ENCODE measurements around the gene PSMD13.
"Not testable (repeated sequence)": the region's sequence is repeated elsewhere in the genome, so short reads cannot be mapped to it uniquely, and the experiment has no call there.

PSMD13 gene

DNA sequence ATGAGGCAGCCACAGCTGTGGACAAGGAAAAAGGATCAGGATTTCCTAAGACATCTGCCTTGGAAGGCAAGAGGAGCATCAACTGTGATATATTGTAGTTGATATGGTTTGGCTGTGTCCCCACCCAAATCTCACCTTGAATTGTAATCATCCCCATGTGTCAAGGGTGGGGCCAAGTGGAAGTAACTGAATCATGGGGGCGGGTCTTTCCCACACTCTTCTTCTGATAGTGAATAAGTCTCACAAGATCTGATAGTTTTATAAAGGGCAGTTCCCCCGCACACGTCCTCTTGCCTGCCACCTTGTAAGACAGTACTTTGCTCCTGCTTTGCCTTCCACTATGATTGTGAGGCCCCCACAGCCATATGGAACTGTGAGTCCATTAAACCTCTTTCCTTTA, 19.1 kb upstream of the PSMD13 start:
- DNase-seq (ENCODE audit: low read depth) = no peak

DNA sequence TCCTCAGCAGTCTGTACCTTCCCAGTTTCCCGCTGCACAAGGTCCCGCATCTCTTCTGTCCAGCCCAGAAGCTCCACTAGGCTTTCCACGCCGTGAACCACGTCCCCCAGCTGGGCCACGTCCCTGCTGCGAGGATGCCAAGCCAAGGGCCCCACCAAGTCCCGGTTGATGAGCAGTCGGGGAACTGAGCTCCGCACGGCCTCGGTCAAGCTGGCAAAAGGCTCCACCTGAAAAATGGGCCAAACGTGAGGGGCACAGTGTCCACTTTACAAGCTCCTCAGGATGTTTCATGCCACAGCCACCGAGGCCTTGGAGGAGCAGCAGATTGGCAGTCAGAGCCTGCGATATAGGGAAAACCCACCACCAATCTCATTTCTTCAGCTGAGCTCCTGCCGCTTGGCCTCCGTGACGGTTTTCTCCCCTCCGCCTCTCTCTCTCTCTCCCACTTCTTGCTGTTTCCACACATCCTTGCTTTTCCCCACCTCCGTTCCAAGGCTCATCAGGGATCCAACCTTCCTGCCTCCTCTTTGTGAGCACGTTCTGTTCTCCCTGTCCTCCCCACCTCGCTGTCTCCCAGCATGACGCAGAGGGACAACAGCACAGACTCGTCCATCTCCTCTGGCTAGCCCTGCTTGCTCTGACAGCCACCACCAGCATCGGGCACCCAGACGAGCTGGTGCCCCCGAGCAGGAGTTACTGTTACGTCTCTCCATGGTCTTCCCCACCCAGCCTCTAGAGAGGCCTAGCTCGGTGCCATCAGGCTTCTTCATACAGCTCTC, 17.8 kb upstream of the PSMD13 start:
- no peak for DNase-seq (ENCODE audit: low read depth)

DNA sequence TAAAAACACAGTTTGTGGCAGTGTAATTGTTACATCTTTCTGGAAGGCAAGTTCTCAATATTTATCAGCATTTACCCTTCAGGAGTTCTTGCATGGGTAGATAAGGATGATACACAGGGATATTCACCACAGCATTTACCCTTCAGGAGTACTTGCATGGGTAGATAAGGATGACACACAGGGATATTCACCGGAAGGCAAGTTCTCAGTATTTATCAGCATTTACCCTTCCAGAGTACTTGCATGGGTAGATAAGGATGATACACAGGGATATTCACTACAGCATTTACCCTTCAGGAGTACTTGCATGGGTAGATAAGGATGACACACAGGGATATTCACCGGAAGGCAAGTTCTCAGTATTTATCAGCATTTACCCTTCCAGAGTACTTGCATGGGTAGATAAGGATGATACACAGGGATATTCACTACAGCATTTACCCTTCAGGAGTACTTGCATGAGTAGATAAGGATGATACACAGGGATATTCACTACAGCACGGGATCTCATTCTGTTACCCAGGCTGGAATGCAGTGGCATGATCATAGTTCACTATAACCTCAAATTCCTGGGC, 16.0 kb upstream of the PSMD13 start:
- DNase-seq (ENCODE audit: low read depth) = peak; percentile 81

DNA sequence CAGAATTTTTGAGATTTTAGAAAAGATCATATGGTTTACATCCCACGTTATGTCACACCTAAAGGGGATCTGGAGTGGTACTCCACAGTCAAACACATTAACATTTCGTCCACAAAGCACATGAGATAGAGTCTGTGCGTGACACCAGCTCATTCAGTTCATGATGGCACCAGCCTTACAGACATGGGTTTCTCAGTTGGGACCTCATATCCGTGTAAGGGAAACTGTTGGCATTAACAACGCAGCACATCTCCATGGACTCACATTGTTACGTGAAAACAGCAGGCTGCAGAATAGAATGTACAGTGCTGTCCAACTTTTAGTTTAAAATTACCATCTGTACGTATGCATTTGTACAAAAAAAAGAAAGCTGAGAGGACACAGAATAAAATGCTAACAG, 15.2 kb upstream of the PSMD13 start:
- DNase-seq (ENCODE audit: low read depth) = no peak

DNA sequence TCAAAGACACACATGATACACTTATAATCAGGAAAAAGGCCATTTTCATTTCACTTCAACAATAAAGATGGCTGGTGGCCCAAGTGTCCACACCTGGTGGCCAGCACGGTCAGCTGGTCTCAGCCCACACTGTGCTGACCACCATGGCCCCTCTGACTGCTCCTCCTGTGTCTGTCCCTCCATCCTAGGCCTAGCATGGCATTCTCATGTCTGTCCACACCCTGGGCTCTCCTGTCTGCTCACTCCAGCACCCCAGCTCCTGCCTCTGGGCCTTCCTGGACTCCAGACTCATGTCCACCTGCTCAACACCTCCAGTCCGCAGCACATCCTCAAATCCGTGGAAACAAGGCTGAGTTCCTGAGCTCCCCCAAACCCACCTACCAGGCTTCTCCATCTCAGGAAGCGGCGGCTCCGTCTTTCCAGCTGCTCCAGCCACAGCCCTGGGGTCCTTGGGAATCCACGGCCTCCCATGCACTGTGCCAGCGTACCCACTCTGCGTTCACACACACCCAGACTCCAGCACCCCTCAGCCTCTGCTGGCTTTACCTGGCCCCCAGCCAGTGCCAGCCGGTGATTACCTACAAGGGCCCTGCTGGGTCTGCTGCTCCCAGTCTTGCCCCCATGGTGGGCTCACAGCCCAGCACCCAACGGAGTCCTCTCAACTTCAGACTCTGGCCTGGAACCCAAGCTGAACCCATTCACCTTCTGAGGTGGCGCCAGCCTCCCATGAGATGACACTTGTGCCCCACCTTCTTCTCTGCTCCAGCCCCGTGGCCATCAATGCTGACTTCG, 14.6 kb upstream of the PSMD13 start:
- no peak for DNase-seq (ENCODE audit: low read depth)

DNA sequence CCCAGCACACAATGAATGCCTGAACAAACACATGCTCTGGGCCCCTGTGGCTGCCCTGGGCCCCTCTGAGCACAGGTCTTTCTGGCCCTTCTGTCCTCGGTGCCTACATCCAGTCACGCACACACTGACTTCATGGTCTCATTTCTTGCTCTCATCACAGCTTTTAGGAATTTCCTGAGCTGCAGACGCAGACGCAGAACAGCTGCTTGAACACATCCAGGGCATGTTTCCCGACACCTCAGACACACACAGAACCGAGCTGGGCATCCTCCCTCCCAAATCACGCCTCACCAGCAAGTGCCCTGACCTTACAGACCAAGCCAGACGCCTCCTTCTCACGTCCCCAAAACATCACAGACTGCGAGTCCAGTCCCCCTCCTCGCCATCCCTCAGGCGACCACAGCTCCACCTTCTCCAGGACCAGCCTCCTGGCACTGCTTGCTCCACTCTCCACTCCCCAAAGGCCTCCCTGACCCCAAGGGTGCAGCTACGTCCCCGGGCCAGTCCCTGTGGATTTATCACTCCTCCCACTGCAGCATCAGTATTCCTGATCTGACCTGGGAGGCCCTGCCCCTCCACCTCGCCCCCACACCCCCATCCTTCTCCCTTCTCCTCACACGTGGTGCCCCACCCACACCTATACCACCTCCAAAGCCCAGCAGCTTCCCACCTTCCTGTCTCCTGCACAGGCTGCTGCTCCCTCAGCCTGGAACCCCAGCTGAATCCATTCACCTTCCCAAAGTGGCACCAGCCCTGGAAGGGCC, 13.6 kb upstream of the PSMD13 start:
- no peak for DNase-seq (ENCODE audit: low read depth)

DNA sequence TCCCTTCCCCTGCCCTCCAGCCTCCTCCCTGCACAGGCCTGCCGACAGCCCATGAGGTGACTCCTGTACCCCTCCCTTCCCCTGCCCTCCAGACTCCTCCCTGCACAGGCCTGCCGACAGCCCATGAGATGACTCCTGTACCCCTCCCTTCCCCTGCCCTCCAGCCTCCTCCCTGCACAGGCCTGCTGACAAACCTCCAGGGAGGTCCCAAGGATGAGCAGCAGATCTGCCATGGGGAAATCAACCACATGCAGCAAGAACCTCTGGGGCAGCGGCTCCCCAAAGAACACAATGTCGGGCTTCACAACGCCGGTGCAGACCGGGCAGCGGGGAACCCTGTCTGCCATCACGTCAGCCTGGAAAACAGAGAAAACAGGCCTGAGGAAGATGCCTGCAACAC, 12.9 kb upstream of the PSMD13 start:
- DNase-seq (ENCODE audit: low read depth) = no peak

DNA sequence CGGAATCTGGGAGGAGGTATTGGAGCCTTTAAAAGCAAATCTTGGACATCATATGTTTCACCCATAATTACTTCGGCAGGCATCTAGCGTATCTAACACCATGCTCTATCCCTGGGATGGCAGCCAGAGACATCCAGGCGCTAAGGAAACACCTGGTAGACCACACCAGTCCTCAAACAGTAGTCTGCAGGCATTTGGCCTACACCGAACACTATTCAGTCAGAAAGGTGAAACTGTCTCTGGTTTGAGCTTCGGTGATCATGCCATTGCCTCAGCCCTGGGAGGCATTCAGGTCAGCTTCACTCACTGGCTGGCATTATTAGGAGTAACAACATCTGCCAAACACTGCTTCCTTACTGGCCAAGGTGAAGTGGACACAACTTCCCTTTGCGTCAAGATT, 12.4 kb upstream of the PSMD13 start:
- DNase-seq (ENCODE audit: low read depth) = no peak

DNA sequence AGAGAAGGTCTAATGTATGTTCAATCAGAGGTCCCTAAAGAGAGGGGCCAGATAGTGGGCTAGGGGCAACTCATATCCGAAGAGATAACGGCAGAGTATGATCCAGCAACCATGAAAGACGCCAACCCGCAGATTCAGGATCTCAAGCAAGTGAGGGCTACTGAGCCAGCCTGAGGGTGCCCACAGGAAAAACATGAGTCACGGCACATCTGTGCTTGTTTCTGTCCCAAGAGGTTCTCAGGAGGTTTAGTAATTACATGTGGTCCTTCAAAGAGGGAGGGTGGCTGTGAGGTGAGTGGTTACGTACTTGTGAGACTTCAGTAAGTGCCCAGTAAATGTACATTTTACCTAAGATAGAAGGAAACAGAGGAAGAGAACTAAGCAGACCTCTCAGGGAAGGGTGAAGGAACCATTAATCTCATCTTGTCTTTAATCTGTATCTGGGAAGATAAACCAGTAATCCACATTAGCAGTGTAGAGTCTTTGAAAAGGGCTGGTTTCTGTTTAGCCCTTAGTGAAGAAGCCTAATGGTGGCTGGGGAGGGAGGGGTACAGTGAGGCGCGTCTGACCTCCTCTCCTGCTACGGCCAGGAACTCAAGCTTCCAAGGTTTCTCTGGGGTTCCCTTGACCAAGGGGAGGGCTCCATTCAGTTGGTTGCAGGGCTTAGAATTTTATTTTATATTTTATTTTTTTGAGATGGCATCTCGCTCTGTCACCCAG, 10.9 kb upstream of the PSMD13 start:
- DNase-seq (ENCODE audit: low read depth) = peak; percentile 64

DNA sequence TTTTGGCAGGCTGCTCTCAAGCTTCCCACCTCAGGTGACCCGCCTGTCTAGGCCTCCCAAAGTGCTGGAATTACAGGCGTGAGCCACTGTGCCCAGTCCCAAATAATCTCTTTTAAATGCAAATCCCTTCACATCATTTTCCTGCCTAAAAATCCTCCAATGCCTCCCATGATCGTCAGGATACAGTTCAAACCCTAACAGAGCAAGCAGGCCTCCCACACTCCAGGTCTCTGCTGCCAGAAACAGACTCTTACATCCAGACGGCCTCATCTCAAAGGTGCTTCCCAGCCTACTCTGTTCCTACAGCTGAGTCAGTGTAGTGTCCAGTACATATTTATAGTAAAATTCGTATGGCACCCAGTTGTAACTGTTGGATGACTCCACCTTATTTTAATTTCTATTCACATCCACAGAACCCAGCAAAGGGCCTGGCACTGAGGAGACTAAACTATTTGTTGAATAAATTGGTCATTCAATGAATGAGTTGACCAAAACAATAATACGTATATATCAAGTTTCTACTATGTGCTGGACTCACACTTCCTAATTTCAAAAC, 8.9 kb upstream of the PSMD13 start:
- no peak for DNase-seq (ENCODE audit: low read depth)

DNA sequence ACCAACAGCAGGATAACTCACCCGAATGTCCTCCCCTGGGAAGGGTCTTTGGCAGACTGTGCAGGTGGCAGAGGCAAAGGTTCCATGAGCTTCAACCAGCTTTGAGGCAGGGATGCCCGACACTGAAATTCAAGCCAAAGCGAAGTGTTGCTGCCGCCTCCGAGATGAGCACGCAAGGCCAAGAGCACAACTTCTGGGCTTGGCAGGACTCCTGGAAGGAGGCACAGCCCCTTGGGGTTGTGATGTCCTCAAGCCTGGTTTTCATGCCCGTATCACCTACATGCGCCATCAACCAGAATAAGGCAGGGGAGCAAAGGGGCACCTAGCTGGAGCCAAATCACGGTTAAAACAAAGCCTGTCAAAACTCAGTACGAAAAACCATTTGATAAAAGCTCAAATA, 6.3 kb upstream of the PSMD13 start:
- DNase-seq (ENCODE audit: low read depth) = no peak

DNA sequence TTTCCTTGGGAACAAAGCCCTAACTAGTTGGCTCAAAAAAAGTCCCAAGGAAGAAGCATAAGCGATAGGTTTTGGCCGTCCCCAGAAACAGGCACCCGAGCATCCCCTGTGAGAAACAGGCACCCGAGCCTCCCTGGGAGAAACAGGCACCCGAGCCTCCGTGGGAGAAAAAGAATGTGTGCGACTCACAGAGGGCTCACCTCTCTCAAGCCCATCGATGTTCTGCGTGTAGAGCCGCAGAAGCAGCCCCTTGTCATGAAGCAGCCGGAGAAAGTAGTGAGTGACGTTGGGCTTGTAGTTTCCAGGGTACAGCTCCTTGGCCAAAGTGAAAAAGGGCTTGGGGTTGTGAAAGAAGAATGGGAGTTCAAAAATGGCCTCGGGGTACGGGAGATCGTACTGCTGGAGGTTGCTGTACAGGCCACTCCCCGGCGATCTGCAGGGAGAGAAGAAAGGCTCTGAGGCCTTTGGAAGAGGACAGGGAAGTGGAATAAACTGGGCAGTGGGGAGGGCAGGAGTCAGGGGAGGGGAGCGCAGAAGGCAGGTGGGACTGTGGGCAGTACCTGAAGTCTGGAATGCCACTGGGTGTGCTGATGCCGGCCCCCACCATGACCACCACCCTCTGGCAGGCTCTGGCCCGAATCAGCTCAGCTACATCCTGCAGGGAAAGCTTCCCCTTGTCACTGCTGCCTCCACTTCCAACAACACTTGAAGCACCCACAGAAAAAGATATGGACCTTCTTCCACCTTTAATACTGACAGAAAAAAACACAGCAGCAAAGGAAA, 3.8 kb upstream of the PSMD13 start:
- no peak for DNase-seq (ENCODE audit: low read depth)

DNA sequence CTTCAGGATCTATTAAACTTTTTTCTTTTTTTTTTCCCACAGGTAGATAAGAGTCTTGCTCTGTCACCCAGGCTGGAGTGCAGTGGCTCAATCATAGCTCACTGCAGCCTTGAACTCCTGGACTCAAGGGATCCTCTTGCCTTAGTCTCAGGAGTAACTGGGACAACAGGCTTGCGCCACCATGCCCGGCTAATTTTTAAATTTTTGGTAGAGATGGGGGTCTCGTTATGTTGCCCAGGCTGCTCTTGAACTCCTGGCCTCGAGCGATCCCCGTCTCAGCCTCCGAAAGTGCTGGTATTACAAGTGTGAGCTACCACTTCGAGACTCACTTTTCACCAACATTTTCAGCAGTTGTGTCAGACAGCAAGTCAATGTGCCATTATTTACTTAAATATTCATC, 1.6 kb upstream of the PSMD13 start:
- no peak for DNase-seq (ENCODE audit: low read depth)

DNA sequence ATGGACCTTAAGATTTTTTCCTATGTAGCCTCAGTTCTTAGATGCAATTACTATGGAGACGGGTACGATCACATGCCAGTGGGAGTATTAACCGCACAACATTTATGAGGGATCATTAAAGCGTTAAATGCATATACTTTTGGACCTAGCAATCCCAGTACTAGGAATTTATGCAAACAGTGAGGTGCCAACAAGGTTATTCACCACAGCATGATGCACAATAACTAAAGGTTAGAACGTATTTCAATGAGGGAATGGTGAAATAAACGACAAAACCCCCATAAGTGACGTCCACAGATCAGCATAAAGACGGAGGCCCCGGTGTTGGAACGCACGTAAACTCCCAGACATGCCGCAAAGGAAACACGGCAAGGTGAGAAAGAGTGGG, 1.2 kb upstream of the PSMD13 start:
- peak; percentile 37 for DNase-seq (ENCODE audit: low read depth)

DNA sequence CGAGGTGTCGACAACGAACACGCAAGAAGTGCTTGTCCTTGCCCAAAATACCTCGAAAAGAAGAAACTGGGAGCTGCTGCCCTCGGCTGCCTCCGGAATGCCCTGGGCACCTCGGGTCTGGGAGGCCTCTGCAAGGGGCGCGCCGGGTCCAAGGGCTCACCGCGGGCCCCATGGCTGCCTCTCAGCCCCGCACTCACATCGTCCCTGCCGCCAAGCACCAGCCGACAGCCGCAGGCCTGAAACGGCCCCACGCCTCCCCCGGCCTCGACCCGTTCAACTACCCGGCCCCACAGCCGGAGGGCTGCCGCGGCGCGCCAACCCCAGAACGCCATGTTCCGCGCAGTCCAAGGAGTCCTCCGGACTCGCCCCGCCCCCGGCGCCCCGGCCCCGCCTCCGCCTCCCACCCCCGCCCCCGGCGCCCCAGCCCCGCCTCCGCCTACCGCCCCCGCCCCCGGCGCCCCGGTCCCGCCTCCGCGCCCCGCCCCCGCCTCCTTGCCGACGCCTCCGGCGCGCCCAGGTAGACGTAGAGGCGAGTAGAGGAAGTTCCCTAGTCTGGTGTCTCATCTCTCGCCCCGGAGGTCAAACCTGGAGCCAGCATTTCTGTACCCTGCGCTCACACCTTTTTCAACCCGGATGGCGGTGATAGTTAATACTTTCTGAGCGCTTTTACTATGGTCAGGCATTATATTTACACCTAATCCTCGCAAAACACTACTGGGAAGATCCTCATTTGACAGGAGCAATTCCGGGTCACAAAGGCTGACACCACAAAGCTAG, 591 bp upstream of the PSMD13 start, which contains the start of gene SIRT3:
Gene SIRT3 (minus strand): TSS at position 346 of the 777 bp plus-strand sequence. CDS start 14 bp downstream, at position 332.
- peak; percentile 76 for DNase-seq (ENCODE audit: low read depth)

DNA sequence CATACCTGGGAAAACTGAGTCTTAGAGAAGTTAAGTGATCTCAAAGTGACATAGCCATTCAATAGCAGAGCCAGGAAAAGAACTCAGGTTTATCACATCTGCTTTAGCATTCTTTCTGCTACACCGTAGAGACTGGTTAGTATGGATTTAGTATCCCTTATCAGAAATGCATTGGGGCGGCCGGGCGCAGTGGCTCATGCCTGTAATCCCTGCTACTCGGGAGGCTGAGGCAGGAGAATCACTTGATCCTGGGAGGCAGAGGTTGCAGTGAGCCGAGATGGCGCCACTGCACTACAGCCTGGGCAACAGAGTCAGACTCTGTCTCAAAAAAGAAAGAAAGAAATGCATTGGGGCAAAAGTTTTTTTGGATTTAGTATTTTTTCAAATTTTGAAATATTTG, 1.6 kb downstream of the PSMD13 start:
- DNase-seq (ENCODE audit: low read depth) = not testable (repeated sequence)

DNA sequence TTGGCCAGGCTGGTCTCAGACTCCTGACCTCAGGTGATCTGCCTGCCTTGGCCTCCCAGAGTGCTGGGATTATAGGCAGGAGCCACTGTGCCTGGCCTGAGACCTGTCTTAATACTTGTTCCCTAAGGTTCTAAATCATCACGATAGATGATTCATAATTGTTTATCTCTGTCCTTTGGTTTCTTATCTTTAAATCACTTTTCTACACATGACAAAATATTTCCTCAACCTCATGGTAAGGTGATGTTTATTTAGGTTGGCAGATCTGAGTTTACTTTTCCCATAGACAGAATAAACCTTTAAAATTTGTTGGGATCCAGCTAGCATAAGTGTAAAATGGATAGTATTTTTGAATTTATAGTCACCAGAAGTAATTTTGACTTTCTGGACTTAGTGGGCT, 3.5 kb downstream of the PSMD13 start:
- no peak for DNase-seq (ENCODE audit: low read depth)

DNA sequence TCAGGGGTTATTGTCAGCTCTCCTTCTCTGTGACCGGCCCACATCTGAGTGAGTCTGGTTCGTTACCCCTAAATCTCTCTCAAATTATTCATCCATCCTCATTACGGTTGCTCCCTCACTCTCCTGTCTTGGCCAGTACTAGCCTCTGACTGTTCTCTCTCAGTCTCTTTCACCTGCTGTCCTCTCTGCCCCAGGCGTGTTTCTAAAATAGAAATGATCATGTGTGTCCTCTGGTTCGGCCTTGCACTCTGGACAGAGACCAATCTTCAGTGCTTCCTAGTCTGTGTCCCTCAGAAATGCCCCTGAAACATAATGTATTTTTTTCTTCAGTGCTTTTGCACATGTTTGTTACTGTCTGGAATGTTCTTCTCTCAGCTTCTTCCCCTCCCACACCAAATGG, 4.9 kb downstream of the PSMD13 start:
- DNase-seq (ENCODE audit: low read depth) = no peak

DNA sequence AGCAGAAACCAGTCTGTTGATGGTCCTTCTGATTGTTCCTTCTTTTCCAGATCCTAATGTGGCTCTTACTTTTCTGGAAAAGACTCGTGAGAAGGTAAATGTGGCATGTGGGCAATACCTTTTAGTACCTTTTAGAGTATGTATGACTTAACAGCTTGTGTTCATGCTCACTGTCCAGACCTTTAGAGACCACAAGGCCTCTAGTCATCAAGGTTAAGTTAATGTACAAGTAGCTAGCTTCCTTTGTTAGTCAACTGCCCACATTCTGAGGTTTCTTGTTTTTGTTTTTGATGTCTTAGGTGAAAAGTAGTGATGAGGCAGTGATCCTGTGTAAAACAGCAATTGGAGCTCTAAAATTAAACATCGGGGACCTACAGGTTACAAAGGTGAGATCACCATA, 7.6 kb downstream of the PSMD13 start:
- no peak for DNase-seq (ENCODE audit: low read depth)

DNA sequence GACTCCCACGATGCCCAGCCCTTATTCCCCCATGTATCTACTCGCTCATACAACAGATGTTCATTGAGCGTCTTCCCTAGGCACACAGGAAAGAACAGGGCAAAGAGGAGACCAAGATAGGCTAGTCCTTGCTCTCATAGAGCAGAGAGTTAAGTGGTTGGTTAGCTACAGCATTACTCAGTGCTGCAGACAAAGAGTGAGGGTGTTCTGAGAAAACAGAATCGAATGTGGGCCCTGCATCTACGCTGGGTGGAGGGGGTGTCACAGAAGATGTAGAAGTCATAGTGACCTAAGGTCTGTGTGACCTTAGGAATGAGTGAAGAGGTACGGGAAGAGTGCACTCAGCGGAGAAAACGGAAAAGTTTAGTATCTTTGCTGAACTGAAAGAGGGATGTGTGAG, 12.3 kb downstream of the PSMD13 start:
- DNase-seq (ENCODE audit: low read depth) = no peak

Data from amniotic epithelial cell (primary cell).